ENCODE results near the gene ADAMTS13.

ADAMTS13 gene

GRCh38 chr9:133477992-133478850 is 56.1 kb downstream of the ADAMTS13 start:
- peak overlapping the region; percentile 58 for H3K4me3 ChIP-seq (ENCODE audit: low read depth, low read length)
- TF ChIP-seq, protein P1, sequence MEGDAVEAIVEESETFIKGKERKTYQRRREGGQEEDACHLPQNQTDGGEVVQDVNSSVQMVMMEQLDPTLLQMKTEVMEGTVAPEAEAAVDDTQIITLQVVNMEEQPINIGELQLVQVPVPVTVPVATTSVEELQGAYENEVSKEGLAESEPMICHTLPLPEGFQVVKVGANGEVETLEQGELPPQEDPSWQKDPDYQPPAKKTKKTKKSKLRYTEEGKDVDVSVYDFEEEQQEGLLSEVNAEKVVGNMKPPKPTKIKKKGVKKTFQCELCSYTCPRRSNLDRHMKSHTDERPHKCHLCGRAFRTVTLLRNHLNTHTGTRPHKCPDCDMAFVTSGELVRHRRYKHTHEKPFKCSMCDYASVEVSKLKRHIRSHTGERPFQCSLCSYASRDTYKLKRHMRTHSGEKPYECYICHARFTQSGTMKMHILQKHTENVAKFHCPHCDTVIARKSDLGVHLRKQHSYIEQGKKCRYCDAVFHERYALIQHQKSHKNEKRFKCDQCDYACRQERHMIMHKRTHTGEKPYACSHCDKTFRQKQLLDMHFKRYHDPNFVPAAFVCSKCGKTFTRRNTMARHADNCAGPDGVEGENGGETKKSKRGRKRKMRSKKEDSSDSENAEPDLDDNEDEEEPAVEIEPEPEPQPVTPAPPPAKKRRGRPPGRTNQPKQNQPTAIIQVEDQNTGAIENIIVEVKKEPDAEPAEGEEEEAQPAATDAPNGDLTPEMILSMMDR (IDR thresholded peaks at IDR 0.05; ENCODE audit: control insufficient read depth, extremely low read depth, insufficient read depth) = no peak
- DNase-seq (ENCODE audit: low read depth) = no peak

DNA sequence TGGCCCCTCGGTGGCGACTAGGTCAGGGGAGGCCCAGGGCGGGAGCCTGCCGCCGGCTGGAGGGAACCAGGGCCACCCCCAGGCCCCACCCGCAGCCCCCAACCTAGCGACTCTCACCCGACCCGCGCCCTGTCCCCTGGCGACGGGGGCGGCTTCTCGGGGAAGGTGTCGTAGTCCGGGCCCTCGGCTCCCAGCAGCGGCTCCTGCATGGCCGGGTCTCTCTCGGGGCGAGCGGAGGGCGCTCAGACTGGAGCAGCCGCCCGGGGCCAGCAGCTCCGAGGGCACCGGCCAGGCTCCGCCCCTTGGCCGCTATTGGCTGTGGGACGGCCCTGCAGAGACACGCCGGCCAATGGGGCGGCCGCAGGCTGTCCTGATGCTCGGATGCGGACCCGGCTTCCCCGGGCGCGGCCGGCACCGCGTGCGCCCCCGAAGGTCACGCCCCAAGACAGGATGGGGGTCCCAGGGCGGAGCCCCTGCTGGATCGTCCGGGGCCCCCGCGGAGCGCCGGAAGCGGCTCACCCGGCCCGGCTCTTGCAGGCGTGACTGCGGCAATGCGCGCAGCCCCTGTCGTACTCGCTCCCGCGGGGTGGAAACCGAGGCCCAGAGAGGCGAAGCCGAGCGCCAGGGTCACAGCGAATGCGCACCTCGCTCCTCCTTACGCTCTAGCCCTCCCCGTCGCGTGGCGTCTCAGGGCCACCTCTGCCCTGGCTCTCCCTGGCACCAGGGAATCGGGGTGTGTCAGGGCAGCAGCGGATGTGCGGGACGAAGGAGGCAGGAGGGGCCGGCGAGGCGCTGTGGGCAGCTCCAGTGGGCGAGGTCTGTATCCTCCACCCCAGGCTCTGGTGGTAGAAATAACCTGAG is 56.9 kb downstream of the ADAMTS13 start, which contains the start of gene SLC2A6:
Gene SLC2A6, minus strand, starts transcription at position 249 of the 861 bp plus-strand sequence. Its CDS starts 40 bp downstream, at position 209.
- TF ChIP-seq, protein P1 (IDR thresholded peaks at IDR 0.05; ENCODE audit: control insufficient read depth, extremely low read depth, insufficient read depth) = no peak
- DNase-seq (ENCODE audit: low read depth) = no peak
- H3K4me3 ChIP-seq (ENCODE audit: low read depth, low read length) = peak within 1 kb of the TSS; percentile 58

DNA sequence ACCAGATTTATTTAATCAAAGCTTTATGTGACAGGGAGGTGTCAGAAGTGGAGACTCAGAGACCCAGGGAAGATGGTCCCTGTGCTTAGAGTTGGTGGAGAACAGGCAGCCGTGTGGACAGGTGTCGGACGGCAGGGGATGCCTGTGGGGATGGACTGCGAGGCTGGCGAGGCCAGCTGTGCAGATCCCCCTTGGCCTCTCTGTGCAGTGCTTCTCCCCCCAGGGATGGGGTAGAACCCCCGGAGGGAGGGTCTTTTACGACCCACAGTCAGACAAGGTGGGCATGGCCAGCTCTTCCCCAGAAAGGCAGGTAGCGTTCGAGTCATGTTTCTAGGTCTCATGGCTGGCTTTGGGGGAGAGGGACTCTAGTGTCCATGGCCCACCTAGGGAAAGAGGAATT is 61.4 kb downstream of the ADAMTS13 start:
- no peak for DNase-seq (ENCODE audit: low read depth)
- H3K4me3 ChIP-seq (ENCODE audit: low read depth, low read length) = no peak overlapping the region
- TF ChIP-seq, protein P1 (IDR thresholded peaks at IDR 0.05; ENCODE audit: control insufficient read depth, extremely low read depth, insufficient read depth) = no peak

GRCh38 chr9:133484671-133485437 is 62.7 kb downstream of the ADAMTS13 start:
- no peak overlapping the region for H3K4me3 ChIP-seq (ENCODE audit: low read depth, low read length)
- TF ChIP-seq, protein P1 (IDR thresholded peaks at IDR 0.05; ENCODE audit: control insufficient read depth, extremely low read depth, insufficient read depth) = no peak
- no peak for DNase-seq (ENCODE audit: low read depth)

DNA sequence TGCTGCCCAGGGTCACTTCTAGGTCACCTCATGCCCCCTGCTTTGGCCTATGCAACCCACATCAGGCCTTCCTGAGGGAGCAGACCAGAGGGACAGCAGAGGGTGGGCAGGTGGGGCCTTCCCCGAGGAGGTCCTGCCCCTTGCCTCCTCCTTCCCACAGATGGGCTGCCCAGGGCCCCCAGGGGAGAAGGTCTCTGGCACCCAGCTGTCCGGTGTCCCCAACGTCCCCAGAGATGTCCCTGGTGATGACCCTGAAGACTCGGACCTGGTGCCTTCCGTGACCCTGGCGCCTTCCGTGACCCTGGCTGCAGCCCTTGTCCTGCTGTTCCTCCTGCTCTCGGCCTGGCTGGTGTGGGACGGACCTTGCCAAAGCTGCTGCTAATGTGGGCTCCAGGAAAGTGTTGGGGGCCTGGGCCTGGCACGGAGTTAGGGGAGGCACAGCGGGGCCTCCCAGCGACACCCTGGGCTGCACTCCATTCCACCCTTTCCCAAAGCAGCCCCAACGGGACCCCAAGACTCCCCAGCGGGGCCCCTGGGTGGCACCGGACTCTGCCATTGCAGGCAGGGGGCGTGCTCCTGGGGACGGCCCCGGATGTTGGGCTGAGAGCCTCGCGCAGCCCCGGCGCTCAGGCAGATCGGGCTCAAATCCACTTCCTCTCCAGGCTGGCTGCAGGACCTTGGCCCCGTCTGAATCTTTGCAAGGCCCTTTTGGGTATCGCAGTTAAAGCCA is 63.5 kb downstream of the ADAMTS13 start:
- TF ChIP-seq, protein P1 (IDR thresholded peaks at IDR 0.05; ENCODE audit: control insufficient read depth, extremely low read depth, insufficient read depth) = no peak
- H3K4me3 ChIP-seq (ENCODE audit: low read depth, low read length) = no peak overlapping the region
- DNase-seq (ENCODE audit: low read depth) = no peak

GRCh38 chr9:133487331-133487725 is 65.2 kb downstream of the ADAMTS13 start:
- no peak for DNase-seq (ENCODE audit: low read depth)
- no peak overlapping the region for H3K4me3 ChIP-seq (ENCODE audit: low read depth, low read length)
- TF ChIP-seq, protein P1 (IDR thresholded peaks at IDR 0.05; ENCODE audit: control insufficient read depth, extremely low read depth, insufficient read depth) = no peak

Data from LNCaP clone FGC (cell line).